ENCODE data around the gene MYOF. TPM values are rescaled to one million over a fixed set of nuclear protein-coding genes. Genes with fewer than 3 reads are reported as not detected.
"Not testable (repeated sequence)": the region's sequence is repeated elsewhere in the genome, so short reads cannot be mapped to it uniquely, and the experiment has no call there.

The MYOF gene
- total RNA-seq, 4 donors from 2014 or later = 61.1 to 123 (median 99.6) TPM

- Histone ChIP-seq H3K4me1 (peaks cover 62 to 96% (median 91%) of the 10 kb centered on the region in 3 donors), H3K27me3 (no peaks in the 10 kb centered on the region), H3K9me3 (no peaks in the 10 kb centered on the region), H3K4me3 (peak overlapping the region in 1 of 4 donors; percentile 18), H3K27ac (peak overlapping the region; percentile 83 to 94 (median 93)), H3K36me3 (peaks cover 0 to 15% (median 0%) of the 10 kb centered on the region in 3 donors)
- intact Hi-C loops (cut with DNase I) = no loop called here
- TF ChIP-seq CTCF (IDR thresholded peaks at IDR 0.05) (peak in 1 of 6 experiments; percentile 40), POLR2A (IDR thresholded peaks at IDR 0.05) (no peak)
- no peak for DNase-seq
- whole genome bisulfite sequencing, 2 donors = 42 to 56% methylated on average over 9 to 10 of the region's 10 CpGs
Measured at GRCh38 chr10:93468461-93469213, 13.5 kb downstream of the MYOF start.

- H3K4me1 ChIP-seq = peaks cover 70 to 96% (median 92%) of the 10 kb centered on the region in 3 donors
- WGBS, 2 donors = 72 to 94% methylated on average over 3 to 4 of the region's 4 CpGs
- H3K27me3 ChIP-seq; H3K36me3 ChIP-seq; DNase-seq; intact Hi-C loops (cut with DNase I); H3K9me3 ChIP-seq; H3K4me3 ChIP-seq: not testable (repeated sequence)
- H3K27ac ChIP-seq = peak overlapping the region; percentile 83 to 94 (median 93)
Measured at GRCh38 chr10:93467635-93468034, 14.5 kb downstream of the MYOF start.

GRCh38 chr10:93465806-93466675 lies 16.1 kb downstream of the MYOF start:
- DNase-seq = no peak
- intact Hi-C loops (cut with DNase I) = no loop called here
- TF ChIP-seq POLR2A (IDR thresholded peaks at IDR 0.05) (no peak), CTCF (IDR thresholded peaks at IDR 0.05) (no peak)
- H3K27me3 ChIP-seq = no peaks in the 10 kb centered on the region
- H3K9me3 ChIP-seq = no peaks in the 10 kb centered on the region
- H3K36me3 ChIP-seq = peaks cover 0 to 8% (median 0%) of the 10 kb centered on the region in 3 donors
- WGBS, 2 donors = 17 to 20% methylated on average over 1 to 3 of the region's 8 CpGs
- H3K4me1 ChIP-seq = peaks cover 70 to 96% (median 91%) of the 10 kb centered on the region in 3 donors
- H3K27ac ChIP-seq = peak overlapping the region; percentile 88 to 94 (median 92)
- peak overlapping the region in 3 of 4 donors; percentile 1 to 42 (median 7) for H3K4me3 ChIP-seq

DNA sequence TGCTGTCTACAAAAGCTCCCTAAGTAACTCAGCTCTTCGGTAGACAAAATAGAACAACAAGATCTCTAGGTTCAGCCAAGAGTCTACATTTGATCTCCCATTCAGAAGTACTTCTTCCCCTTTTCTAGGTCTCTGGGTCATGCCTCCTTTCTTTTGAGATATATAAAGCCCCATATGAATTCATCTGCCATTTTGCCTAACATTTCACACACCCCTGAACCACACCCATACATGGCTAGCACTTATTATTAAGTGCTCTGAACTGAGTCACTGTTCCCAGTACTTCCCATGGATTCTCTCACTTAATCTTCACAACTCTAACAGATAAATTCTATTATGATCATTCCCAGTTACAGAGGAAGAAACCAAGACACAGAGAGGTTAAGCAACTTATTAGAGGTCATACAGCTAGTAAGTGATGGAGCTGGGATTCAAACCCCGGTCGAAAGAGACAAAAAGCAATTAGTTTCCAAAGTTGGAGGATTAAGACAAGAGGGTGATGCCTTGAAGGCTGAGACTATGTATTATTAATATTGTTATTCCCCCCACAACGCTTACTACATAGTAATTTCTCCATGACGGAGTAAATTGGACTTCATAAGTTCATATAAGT lies 17.3 kb downstream of the MYOF start:
- Histone ChIP-seq H3K27ac (peak overlapping the region; percentile 88 to 94 (median 92)), H3K9me3 (no peaks in the 10 kb centered on the region), H3K4me1 (peaks cover 66 to 91% (median 83%) of the 10 kb centered on the region in 3 donors), H3K4me3 (no peak overlapping the region), H3K27me3 (no peaks in the 10 kb centered on the region), H3K36me3 (peaks cover 0 to 13% (median 0%) of the 10 kb centered on the region in 3 donors)
- no peak for TF ChIP-seq POLR2A (IDR thresholded peaks at IDR 0.05)
- TF ChIP-seq CTCF (IDR thresholded peaks at IDR 0.05) = no peak
- intact Hi-C loops (cut with DNase I) = no loop called here
- 54 to 70% methylated on average over 5 of the region's 5 CpGs for WGBS, 2 donors
- DNase-seq = no peak

- WGBS, 2 donors = 36 to 43% methylated on average over 6 of the region's 6 CpGs
- no peak for TF ChIP-seq CTCF (IDR thresholded peaks at IDR 0.05)
- TF ChIP-seq POLR2A (IDR thresholded peaks at IDR 0.05) = no peak
- Histone ChIP-seq H3K9me3 (no peaks in the 10 kb centered on the region), H3K36me3 (peaks cover 0 to 10% (median 0%) of the 10 kb centered on the region in 3 donors), H3K27me3 (no peaks in the 10 kb centered on the region), H3K27ac (peak overlapping the region; percentile 88 to 94 (median 92)), H3K4me1 (peaks cover 68 to 91% (median 83%) of the 10 kb centered on the region in 3 donors), H3K4me3 (no peak overlapping the region)
- intact Hi-C loops (cut with DNase I) = no loop called here
- no peak for DNase-seq
Measured at GRCh38 chr10:93463723-93464476, 18.2 kb downstream of the MYOF start.
